Stimulated activated CD4-positive, alpha-beta T cell treated with anti-CD3 and anti-CD28 coated beads, Interleukin-15, amount 100 ng/mL, for 48 hours (primary cell): ENCODE measurements around the gene TLE7.
A peak's percentile ranks its signal among the peaks of the same experiment; 100 is the strongest.

ENCODE experiments used
- DNase-seq, 2 donors: peaks; one replicate each; pipeline ENCODE4 v3.0.0-alpha.2; 2020; ENCODE audit warnings: low read depth in 2 of 2

TLE7 gene

GRCh38 chr16:71412270-71413160, 29.3 kb downstream of the TLE7 start:
- DNase-seq, result peak; percentile 30 to 56

- no peak for DNase-seq
Observed at GRCh38 chr16:71410146-71410545, 31.7 kb downstream of the TLE7 start.

GRCh38 chr16:71409011-71409775, 32.7 kb downstream of the TLE7 start:
- DNase-seq, result no peak

DNA sequence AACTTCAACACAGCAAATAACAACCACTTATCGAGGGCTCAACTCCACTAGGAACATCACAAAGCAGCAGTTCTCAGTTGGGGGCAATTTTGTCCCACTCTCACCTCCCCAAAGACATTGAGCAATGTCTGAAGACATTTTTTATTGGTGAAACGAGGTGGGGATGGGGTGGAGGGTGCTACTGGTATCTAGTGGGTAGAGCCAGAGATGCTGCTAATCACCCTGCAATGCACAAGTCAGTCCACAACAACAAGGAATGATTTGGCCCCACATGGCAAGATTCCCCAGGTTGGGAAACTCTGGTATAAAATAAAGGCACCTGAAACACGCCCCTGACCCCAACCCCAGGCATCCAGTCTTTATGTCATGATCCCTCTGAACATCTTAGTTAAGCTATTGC, 33.3 kb downstream of the TLE7 start:
- DNase-seq, result no peak

DNA sequence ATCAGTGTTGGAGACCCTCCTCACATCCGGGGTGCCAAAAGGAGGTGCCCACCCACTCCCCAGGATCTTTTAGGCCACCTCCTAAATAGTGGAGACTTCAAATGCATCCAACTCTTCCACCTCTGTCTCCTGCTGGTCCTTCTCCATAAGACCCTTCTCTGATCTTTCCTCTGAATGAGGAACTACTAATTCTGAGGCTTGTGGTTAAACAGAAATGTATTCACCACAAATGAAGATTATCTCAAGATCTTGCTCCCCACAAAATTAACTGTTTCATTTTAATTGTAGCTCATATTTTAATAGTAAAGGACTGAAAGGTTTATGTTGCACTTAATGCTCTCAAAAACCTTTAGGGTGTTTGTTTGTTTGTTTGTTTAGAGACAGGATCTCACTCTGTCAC, 34.1 kb downstream of the TLE7 start:
- DNase-seq, result no peak

- no peak for DNase-seq
Observed at GRCh38 chr16:71406724-71407123, 35.1 kb downstream of the TLE7 start.

DNA sequence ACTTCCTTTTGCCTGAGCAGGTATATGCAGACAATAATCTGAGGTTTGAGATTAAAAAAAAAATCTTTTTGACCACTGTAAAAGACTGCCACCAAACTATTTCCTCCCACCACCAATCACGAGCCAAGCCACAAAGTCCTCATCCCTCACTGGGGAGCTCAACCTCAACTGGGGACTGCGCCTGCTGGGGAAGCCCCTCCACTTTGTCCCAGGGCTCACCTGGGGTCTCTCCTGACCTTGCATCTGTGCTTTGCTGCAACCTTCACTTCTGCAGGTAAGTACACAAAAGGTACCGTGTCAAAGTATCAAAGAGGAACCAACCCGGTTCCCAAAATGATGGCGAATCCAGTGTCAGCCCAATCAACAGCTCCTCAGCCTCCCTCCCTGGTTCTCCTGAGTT, 35.5 kb downstream of the TLE7 start:
- DNase-seq, result no peak

- no peak for DNase-seq
Observed at GRCh38 chr16:71404364-71404763, 37.5 kb downstream of the TLE7 start.

GRCh38 chr16:71402674-71403073, 39.2 kb downstream of the TLE7 start:
- no peak for DNase-seq

GRCh38 chr16:71402007-71402406, 39.8 kb downstream of the TLE7 start:
- DNase-seq, result no peak

GRCh38 chr16:71399801-71400563, 41.9 kb downstream of the TLE7 start:
- DNase-seq, result no peak

DNA sequence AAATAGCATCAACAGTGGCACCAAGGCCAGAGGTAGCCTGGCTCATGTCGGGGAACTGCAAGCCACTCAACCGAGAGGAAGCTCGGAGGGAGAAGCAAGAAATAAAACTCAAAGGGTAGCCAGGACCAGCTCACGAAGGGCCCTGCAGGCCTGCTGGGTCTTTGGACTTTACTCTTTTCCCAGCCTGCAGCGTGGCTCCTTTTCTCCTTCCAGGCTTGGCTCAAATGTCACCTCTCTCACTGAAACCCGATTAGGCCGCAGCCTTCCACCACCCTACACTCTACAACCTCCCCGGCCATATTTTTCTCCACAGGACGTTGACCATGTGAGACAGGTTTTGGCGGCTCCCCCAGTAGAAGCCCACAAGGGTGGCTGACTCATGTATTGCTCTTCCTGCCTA, 45.3 kb downstream of the TLE7 start:
- no peak for DNase-seq

DNA sequence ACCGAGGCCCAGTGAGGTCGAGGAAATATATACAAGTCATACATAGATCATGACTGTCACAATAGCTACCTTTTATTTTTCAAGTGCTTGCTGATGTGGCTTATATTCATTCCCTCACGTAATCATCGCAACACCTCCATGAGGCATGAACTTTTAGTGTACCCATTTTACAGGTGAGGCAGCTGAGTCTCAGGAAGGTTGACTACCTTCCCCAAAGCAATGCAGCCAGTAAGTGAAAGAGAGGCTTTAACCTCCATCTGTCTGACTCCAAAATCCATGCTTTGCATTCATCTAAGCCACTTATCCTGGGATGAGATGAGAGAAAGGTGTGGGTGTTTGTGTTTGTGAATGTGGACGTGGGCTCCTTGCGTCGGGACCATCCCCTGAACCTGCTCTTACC, 52.5 kb downstream of the TLE7 start:
- no peak for DNase-seq

DNA sequence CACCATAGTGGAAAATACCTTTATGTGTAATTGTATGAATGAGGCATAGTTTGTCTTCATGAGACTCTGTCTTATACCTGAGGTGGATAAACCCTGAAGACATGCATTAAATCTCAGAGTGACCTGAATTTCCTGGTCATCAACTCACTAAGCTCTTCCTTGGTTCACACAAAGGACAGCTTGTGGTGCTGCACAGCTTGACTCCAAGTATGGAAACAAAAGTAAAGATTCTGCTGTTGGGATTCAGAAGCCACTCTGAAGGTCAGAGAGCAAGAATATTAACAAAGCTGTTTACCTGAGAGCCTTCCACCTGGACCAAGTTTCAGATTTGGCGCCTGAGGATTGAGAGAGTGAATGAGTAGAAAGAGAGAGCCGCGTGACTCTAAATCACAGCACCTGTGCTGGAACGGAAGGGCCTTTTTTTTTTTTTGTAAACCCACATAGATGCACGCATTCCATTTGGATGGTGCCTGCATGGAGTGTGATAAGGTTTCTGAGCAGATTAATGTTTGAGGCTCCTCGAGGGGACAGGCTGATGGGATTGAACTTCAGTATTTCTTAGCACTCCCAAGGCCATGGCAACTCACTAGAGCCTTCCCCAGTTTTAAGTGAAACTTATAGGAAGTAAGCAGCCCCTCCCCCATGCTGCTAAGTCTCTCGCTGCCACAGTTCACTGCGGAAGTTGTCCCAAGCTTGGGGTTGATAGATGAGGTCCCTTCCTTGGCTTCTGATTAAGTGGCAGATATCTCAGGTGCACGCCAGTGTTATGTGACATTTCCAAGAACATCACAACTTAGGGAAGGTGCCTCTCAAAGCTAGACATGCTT, 54.6 kb downstream of the TLE7 start:
- DNase-seq, result no peak

- no peak for DNase-seq
Observed at GRCh38 chr16:71384073-71384724, 57.7 kb downstream of the TLE7 start.

DNA sequence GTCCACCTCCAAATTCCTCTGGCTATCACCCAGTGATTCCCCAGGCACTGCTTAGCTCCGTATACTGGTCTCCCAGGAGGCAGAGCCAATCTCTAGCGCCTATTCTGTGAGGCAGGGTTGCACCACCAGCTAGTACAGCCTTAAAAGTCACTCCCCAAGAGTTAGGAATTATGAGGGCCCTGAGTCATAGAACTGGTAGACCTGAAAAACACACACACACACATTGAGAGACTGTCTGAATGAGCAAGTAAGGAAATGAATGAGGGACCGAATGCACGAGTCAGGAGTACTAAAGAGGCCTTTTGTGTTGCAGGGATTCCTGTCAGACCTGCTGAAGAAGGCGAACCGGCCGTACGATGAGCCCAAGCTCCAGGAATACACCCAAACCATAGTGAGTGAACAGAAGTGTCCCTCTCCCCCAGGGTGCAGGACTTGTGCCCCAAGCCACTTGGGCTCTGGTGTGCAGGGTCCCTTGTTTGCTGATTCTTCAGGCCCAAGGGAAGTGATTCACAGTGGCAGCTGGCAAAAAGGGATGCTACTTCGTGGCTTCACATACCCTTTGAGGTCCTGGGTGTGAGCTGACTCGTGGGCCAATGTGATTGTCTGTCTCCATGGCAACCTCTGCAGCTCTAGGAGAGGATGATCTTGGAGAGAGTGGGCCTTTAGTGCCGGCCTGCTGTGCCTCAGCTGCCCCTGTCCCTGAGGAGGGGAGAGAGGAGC, 58.6 kb downstream of the TLE7 start:
- DNase-seq, result no peak

GRCh38 chr16:71380831-71381230, 61.0 kb downstream of the TLE7 start:
- no peak for DNase-seq
